HG03558 (cell line): Measurements from ENCODE around the gene EXOC7.
"Not testable (repeated sequence)": the region's sequence is repeated elsewhere in the genome, so short reads cannot be mapped to it uniquely, and the experiment has no call there.

ENCODE experiments used
- ATAC-seq: cut with Tn5 transposase; IDR thresholded peaks from one replicate; pipeline ENCODE4 v1.9.1; 2021; ENCODE audit warnings: moderate number of reproducible peaks; ENCODE audit not compliant: unreplicated experiment; ENCODE audit errors: extremely low read depth

EXOC7 gene

GRCh38 chr17:76077584-76078110, 25.9 kb downstream of the EXOC7 start:
- ATAC-seq: no peak

DNA sequence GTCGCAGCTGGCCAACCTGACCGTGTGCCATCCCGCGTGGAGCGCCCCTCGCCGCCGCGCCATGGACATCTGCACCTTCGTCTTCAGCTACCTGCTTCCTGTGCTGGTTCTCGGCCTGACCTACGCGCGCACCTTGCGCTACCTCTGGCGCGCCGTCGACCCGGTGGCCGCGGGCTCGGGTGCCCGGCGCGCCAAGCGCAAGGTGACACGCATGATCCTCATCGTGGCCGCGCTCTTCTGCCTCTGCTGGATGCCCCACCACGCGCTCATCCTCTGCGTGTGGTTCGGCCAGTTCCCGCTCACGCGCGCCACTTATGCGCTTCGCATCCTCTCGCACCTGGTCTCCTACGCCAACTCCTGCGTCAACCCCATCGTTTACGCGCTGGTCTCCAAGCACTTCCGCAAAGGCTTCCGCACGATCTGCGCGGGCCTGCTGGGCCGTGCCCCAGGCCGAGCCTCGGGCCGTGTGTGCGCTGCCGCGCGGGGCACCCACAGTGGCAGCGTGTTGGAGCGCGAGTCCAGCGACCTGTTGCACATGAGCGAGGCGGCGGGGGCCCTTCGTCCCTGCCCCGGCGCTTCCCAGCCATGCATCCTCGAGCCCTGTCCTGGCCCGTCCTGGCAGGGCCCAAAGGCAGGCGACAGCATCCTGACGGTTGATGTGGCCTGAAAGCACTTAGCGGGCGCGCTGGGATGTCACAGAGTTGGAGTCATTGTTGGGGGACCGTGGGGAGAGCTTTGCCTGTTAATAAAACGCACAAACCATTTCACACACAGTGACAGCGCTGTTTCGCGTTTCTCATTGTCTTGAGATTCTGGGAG, 26.6 kb downstream of the EXOC7 start:
- no peak for ATAC-seq

DNA sequence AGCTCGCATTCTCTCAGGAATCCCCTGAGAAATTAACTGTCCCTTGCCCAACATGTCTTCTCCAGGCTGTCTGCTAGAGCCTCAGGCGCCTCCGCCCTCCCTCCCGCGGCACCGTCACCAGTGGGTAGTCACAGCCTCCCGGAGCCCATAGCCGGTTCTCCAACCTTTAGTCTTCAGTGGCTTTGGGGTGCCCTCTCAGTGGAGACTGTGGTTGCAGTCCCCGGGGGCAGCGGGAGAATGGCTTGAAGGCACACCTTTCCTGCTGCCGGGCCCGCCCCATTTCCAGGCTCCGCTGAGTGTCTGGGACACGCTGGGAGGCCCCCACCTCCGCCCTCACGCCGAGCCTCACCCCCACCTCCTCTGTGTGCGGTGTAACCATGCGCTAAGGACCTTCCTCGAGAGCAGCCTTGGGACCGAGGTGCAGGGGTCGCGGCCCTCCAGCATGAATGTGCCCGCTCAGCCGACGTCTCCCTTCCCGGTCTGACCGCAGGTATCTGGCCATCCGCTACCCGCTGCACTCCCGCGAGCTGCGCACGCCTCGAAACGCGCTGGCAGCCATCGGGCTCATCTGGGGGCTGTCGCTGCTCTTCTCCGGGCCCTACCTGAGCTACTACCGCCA, 27.3 kb downstream of the EXOC7 start:
- ATAC-seq: no peak

DNA sequence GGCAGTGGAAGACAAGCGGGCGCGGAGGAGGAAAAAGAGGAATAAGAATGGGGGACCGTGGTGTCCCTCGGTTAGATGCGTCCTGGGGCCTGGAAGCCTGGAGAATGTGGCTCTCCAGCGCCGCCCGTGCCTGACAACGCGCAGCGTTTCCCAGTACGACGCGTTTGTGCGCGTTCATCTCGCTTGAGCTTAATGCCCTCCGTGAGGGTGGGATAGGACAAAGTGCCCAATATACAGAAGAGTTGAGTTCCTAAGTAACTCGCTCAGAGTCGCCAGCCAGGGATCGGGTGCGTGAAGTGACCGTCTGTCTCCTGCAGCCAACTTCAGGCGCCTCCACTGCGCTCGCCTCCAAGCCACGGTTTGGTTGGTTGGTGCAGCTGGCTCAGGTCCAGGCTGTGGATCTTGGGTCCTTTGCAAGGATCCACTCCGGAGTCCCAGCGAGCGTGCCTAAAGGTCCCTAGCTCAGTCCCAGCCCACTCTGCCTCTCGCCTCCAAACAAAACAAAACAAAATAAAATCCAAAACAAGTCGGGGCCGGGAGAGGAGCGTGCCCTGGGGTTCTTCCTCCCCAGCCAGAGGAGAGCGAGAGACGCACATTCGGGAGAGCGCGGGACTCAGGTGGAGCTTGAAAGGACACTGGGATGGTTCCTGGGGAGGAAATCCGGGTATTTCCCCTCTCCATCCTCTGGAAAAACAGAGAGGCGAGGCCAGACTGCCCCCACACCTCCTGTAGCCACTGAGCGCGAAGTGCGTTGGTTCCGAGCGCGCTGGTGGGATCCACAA, 28.0 kb downstream of the EXOC7 start:
- ATAC-seq: no peak

DNA sequence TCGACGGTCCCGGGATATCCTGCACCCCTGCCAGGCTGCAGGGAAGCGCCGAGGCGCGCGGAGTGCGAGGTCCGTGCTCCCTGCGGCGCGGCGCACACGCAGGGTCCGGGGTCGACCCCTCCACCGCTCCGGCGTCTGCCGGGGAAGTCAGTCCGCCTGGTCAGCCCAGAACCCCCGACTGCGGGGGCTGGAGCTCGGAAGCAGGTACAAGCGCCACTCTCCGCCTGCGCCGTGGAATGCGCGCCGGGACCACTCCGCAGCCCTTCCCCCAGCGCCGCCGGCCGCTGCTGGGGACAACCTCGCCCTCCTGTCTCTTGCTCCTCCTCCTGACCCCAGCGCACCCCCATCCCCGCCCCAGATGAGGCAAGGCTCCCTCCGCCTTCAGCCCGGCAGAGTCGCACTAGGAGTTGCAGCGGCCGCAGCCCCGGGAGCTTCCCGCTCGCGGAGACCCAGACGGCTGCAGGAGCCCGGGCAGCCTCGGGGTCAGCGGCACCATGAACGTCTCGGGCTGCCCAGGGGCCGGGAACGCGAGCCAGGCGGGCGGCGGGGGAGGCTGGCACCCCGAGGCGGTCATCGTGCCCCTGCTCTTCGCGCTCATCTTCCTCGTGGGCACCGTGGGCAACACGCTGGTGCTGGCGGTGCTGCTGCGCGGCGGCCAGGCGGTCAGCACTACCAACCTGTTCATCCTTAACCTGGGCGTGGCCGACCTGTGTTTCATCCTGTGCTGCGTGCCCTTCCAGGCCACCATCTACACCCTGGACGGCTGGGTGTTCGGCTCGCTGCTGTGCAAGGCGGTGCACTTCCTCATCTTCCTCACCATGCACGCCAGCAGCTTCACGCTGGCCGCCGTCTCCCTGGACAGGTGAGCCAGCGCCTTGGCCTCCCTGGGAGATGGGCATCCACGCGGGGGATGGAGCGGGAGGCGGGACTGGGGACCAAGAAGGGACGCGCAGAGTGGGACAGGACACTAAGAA, 28.9 kb downstream of the EXOC7 start, which contains the start of gene GALR2:
TSS of gene GALR2 (plus strand) at position 392 of the 974 bp plus-strand sequence. CDS start at position 495, 103 bp downstream.
- ATAC-seq: no peak

GRCh38 chr17:76072148-76072858, 31.3 kb downstream of the EXOC7 start, which contains the start of gene SRP68:
Gene SRP68, minus strand, starts transcription at chr17:76072517. Its CDS starts 26 bp downstream, at chr17:76072491.
- no peak for ATAC-seq

- no peak for ATAC-seq
Measured at GRCh38 chr17:76071531-76072147, 31.9 kb downstream of the EXOC7 start.

GRCh38 chr17:76065775-76066174, 37.8 kb downstream of the EXOC7 start:
- no peak for ATAC-seq

DNA sequence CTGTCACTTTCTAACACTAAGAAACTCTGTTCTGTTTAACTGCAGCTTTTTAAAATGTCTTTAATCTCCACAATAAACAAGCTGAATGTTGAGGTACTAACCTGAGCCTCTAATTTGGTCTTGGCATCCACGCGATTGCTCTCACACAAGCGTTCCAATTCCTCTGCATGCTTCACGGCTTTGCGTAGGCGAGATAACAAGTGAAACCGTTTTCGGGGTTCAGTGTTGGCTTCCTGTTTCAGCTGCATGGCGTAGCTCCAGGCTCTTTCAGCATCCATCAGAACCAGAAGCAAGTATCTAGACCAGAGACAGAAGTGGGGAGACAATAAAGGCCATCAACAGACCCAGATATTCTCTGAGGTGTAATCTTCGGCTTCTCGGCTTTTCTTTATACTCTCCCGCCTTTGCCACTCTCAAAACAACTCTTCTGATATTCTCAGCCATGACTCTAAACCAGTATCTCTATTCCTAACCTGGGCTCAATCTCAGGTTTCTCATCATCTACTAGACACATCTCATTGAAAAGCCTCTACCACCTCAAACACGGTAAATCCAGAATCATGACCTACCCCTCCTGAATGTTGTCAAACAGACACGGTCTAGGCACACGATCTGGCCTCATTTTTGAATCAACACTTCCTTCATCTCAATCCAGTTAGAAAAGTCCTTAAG, 39.6 kb downstream of the EXOC7 start:
- ATAC-seq: no peak

GRCh38 chr17:76058264-76058663, 45.3 kb downstream of the EXOC7 start:
- not testable (repeated sequence) for ATAC-seq

- no peak for ATAC-seq
Measured at GRCh38 chr17:76056882-76057281, 46.7 kb downstream of the EXOC7 start.

GRCh38 chr17:76054112-76054476, 49.5 kb downstream of the EXOC7 start:
- ATAC-seq: no peak

DNA sequence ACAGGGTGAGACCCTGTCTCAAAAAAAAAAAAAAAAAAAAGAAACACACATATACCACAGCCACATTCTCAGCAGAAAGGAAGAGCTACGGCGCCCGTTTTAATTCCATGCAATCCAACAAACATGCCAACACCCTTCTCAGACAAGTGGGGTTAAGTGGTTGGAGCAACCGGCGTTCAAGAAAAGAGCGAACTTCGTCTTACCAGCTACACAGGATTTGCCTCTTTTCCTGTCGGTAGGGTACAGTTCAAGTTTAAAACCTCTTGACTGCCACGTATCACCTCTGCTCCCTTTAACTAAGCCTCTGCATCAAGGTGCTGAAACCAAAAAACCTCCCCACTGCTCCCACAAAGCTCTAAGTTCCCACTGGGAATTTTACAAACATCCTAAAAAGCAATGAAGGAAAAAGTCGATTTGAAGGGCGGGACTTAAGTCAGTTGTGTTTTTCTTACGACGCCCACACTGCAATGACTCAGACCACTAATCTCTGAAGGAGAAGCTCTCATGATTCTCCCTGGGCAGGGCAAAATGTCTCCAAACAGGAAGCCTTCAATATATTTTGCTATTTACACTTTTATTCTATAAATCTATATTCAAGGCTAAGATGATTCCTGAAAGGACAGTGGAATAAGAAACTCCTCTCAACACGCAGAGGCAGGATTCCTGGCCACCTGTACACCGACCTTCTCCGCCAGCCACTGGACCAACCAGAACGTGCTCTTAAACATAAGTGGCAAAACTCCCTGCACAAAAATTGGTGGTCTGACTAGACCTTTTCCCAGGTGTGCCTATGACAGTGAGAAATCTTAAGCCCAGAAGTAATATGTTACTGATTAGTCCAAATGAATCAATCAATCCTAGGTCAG, 50.1 kb downstream of the EXOC7 start:
- no peak for ATAC-seq

- no peak for ATAC-seq
Measured at GRCh38 chr17:76051561-76051960, 52.0 kb downstream of the EXOC7 start.

- no peak for ATAC-seq
Measured at GRCh38 chr17:76050538-76051467, 52.8 kb downstream of the EXOC7 start.
